HG02588 (cell line): ENCODE measurements around the gene FOXD4L5.
"Not testable (repeated sequence)": the region's sequence is repeated elsewhere in the genome, so short reads cannot be mapped to it uniquely, and the experiment has no call there.

Source experiments
- ATAC-seq: cut with Tn5 transposase; IDR thresholded peaks from one replicate; pipeline ENCODE4 v1.9.1; 2021; ENCODE audit warnings: mild to moderate bottlenecking, moderate library complexity; ENCODE audit not compliant: unreplicated experiment

FOXD4L5 gene

GRCh38 chr9:65285109-65285508, at the start of gene FOXD4L5:
FOXD4L5 (minus strand) TSS chr9:65285209; CDS start chr9:65284377, 832 bp downstream.
- not testable (repeated sequence) for ATAC-seq

- ATAC-seq: not testable (repeated sequence)
Observed at GRCh38 chr9:65283943-65284342, 1.1 kb downstream of the FOXD4L5 start.

- ATAC-seq: not testable (repeated sequence)
Observed at GRCh38 chr9:65282976-65283375, 2.0 kb downstream of the FOXD4L5 start.
